ENCODE measurements around the gene LAP3. TPM values are rescaled to one million over a fixed set of nuclear protein-coding genes. Genes with fewer than 3 reads are reported as not detected.

LAP3 gene
- polyA plus RNA-seq, 3 donors, result 72.4 to 75.7 (median 73.9) TPM

Other genes with a start within 250 kb of the LAP3 start
- gene QDPR, start 65.1 kb upstream of the LAP3 start, polyA plus RNA-seq (ENCODE audit: insufficient read length in 3 of 3), result 10 to 100 TPM; 53.8 to 65.3 (median 60.9) TPM
- gene CLRN2, start 62.0 kb upstream of the LAP3 start, polyA plus RNA-seq (ENCODE audit: insufficient read length in 3 of 3), result not detected
- gene MED28, start 37.4 kb downstream of the LAP3 start, polyA plus RNA-seq (ENCODE audit: insufficient read length in 3 of 3), result 10 to 100 TPM; 59.5 to 74.8 (median 61.9) TPM
- under 1 TPM; 0.50 to 0.84 (median 0.77) TPM for gene FAM184B, start 204.4 kb downstream of the LAP3 start, polyA plus RNA-seq (ENCODE audit: insufficient read length in 3 of 3)
- 10 to 100 TPM; 36.2 to 73.7 (median 70.5) TPM for gene DCAF16, start 233.6 kb downstream of the LAP3 start, polyA plus RNA-seq (ENCODE audit: insufficient read length in 3 of 3)
- 10 to 100 TPM; 27.2 to 31.0 (median 28.6) TPM for gene NCAPG, start 233.8 kb downstream of the LAP3 start, polyA plus RNA-seq (ENCODE audit: insufficient read length in 3 of 3)

All from renal pelvis (tissue), 3 donors.